Neuronal stem cell (in vitro differentiated cells): Measurements from ENCODE around the gene RMC1.

Experiments used
- DNase-seq: peaks from one replicate; pipeline ENCODE4 v3.0.0-alpha.2; 2013; ENCODE audit warnings: low spot score
- H2AFZ ChIP-seq: one replicate; pipeline ENCODE4 v1.6.1; 2013; ENCODE audit warnings: mild to moderate bottlenecking, low read length, inconsistent platforms
- H2AK5ac ChIP-seq: 2 replicates; pipeline ENCODE4 v1.6.1; 2013; ENCODE audit warnings: low read depth, mild to moderate bottlenecking, inconsistent platforms, low read length, moderate library complexity, mixed read lengths
- H2BK120ac ChIP-seq: 2 replicates; pipeline ENCODE4 v1.6.1; 2013; ENCODE audit warnings: low read depth, mild to moderate bottlenecking, inconsistent platforms, low read length, moderate library complexity, mixed read lengths
- H2BK12ac ChIP-seq: one replicate; pipeline ENCODE4 v1.6.1; 2013; ENCODE audit warnings: low read length, inconsistent platforms
- H2BK15ac ChIP-seq: 2 replicates; pipeline ENCODE4 v1.6.1; 2013; ENCODE audit warnings: mild to moderate bottlenecking, low read length, inconsistent platforms, mixed read lengths
- H2BK5ac ChIP-seq: one replicate; pipeline ENCODE4 v1.6.1; 2013; ENCODE audit warnings: inconsistent platforms, mild to moderate bottlenecking, low read length, moderate library complexity
- H3K14ac ChIP-seq: one replicate; pipeline ENCODE4 v1.6.1; 2013; ENCODE audit warnings: low read length, inconsistent platforms
- H3K18ac ChIP-seq: 2 replicates; pipeline ENCODE4 v1.6.1; 2013; ENCODE audit warnings: low read length, inconsistent platforms
- H3K23ac ChIP-seq: 2 replicates; pipeline ENCODE4 v1.6.1; 2013; ENCODE audit warnings: low read depth, mild to moderate bottlenecking, mixed read lengths, low read length, inconsistent platforms; ENCODE audit not compliant: poor library complexity
- H3K27ac ChIP-seq: replicated peaks from 3 replicates; pipeline ENCODE4 v1.5.1; 2013; ENCODE audit warnings: low read length, inconsistent platforms
- H3K27me3 ChIP-seq, 3 experiments: 2 replicates each; pipeline ENCODE4 v1.6.1; 2013; ENCODE audit warnings: low read length in 3 of 3, mild to moderate bottlenecking in 2 of 3, inconsistent platforms in 1 of 3, low read depth in 1 of 3, mixed read lengths in 1 of 3, moderate library complexity in 1 of 3; ENCODE audit not compliant: control insufficient read depth in 3 of 3, insufficient read depth in 3 of 3
- H3K36me3 ChIP-seq, 2 donors: replicated peaks in 1 of 2; 2 replicates each; pipeline ENCODE4 v1.6.1; 2013; ENCODE audit warnings: low read length in 2 of 2; ENCODE audit not compliant: control insufficient read depth in 2 of 2, insufficient read depth in 2 of 2
- H3K4ac ChIP-seq: 2 replicates; pipeline ENCODE4 v1.6.1; 2013; ENCODE audit warnings: inconsistent platforms, mild to moderate bottlenecking, low read length, moderate library complexity
- H3K4me1 ChIP-seq, 2 donors: 1 replicate in 1 of 2; 2 replicates in 1 of 2; pipeline ENCODE4 v1.6.1; 2013; ENCODE audit warnings: low read length in 2 of 2, low read depth in 1 of 2; ENCODE audit not compliant: control insufficient read depth in 2 of 2, insufficient read depth in 1 of 2
- H3K4me2 ChIP-seq: one replicate; pipeline ENCODE4 v1.6.1; 2013; ENCODE audit warnings: mild to moderate bottlenecking, low read length, inconsistent platforms; ENCODE audit not compliant: insufficient read depth, poor library complexity, severe bottlenecking
- H3K4me3 ChIP-seq, 2 donors: 2 replicates each; pipeline ENCODE4 v1.5.1; 2013; ENCODE audit warnings: low read length in 2 of 2, mild to moderate bottlenecking in 2 of 2, inconsistent platforms in 1 of 2, moderate library complexity in 1 of 2
- H3K79me1 ChIP-seq: one replicate; pipeline ENCODE4 v1.6.1; 2013; ENCODE audit warnings: low read depth, mild to moderate bottlenecking, inconsistent platforms, low read length, moderate library complexity
- H3K9ac ChIP-seq: one replicate; pipeline ENCODE4 v1.6.1; 2013; ENCODE audit warnings: mild to moderate bottlenecking, low read depth, low read length, inconsistent platforms; ENCODE audit not compliant: poor library complexity
- H3K9me3 ChIP-seq, 2 donors: replicated peaks in 1 of 2; 2 replicates each; pipeline versions ENCODE3 to v1.6.1; 2013; ENCODE audit warnings: low read length in 2 of 2, mild to moderate bottlenecking in 2 of 2, inconsistent platforms in 1 of 2, low read depth in 1 of 2, mixed read lengths in 1 of 2, moderate library complexity in 1 of 2; ENCODE audit not compliant: control insufficient read depth in 2 of 2, insufficient read depth in 1 of 2
- H4K8ac ChIP-seq: one replicate; pipeline ENCODE4 v1.6.1; 2013; ENCODE audit warnings: low read depth, mild to moderate bottlenecking, inconsistent platforms, low read length, moderate library complexity
- H4K91ac ChIP-seq: one replicate; pipeline ENCODE4 v1.6.1; 2013; ENCODE audit warnings: low read length, low read depth, mild to moderate bottlenecking, inconsistent platforms; ENCODE audit not compliant: poor library complexity
- WGBS, 2 donors: extraction: QIAGEN DNeasy Blood & Tissue Kit; methylation state at CpG; one replicate each; pipeline ENCODE4 v1.1.7; 2013; ENCODE audit warnings: missing lambda C conversion rate in 2 of 2, mixed read lengths in 1 of 2; ENCODE audit not compliant: insufficient read length in 2 of 2, insufficient replicate concordance in 1 of 2; ENCODE audit errors: extremely low coverage in 2 of 2; 5-methylcytosine and 5-hydroxymethylcytosine counted together

Gene RMC1

DNA sequence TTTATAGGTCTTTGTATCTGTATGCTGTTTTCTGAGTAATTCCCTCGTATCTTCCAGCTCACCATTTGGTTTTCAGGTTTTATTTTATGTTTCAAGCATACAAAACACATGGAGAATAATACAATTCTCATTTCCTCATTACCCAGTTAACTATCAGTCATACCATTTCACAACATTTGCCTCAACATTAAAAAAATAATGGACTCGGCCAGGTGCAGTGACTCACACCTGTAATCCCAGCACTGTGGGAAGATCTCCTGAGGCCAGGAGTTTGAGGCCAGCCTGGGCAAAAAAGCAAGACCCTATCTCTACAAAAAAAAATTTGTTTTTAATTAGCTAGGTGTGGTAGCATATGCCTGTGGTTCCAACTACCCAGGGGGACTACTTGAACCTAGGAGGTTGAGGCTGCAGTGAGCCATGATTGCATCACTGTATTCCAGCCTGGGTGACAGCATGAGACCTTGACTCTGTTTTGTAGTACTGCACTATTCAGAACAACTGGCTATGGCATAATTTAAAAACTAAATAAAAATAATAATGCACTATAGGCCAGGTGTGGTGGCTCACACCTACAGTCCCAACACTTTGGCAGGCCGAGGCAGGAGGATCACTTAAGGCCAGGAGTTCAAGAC lies 62.7 kb downstream of the RMC1 start:
- no CpG with 5 or more reads among the region's 3 CpGs for WGBS, 2 donors
- H3K27ac ChIP-seq = no peak overlapping the region

DNA sequence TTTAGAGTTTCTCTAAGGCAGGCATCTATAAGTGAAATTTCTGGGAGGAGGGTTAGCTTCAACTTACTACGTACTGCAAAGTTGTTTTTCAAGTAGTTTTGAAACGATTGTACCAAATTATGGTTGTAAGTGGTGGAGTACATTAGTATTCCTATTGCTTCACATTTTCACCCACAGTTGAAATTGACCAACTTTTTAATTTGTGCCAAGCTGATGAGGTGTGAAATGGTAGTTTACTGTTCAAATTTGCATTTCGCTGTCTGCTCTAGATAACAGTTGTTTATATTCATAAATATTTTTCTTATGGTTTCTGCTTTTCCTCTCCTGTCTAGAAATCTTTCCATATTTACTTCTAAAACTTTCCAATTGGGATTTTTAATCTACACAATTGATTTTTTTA lies 64.4 kb downstream of the RMC1 start:
- no peak for DNase-seq
- H2BK5ac ChIP-seq = no peak overlapping the region
- no peak overlapping the region for H2AK5ac ChIP-seq
- H3K18ac ChIP-seq = no peak overlapping the region
- no peak overlapping the region for H2BK120ac ChIP-seq
- no peak overlapping the region for H3K9ac ChIP-seq
- no peaks in the 10 kb centered on the region for H3K4me1 ChIP-seq
- no CpG with 5 or more reads among the region's 3 CpGs for WGBS, 2 donors
- no peak overlapping the region for H2BK15ac ChIP-seq
- no peak overlapping the region for H3K14ac ChIP-seq
- H3K23ac ChIP-seq = no peak overlapping the region
- H4K8ac ChIP-seq = no peak overlapping the region
- H2BK12ac ChIP-seq = no peak overlapping the region
- H3K9me3 ChIP-seq = no peaks in the 10 kb centered on the region
- H3K4me3 ChIP-seq = no peak overlapping the region
- no peaks in the 10 kb centered on the region for H3K79me1 ChIP-seq
- no peak overlapping the region for H3K27ac ChIP-seq
- no peak overlapping the region for H3K4me2 ChIP-seq
- no peak overlapping the region for H4K91ac ChIP-seq
- H3K36me3 ChIP-seq = peaks cover 9 to 95% of the 10 kb centered on the region in 2 donors
- no peaks in the 10 kb centered on the region for H3K27me3 ChIP-seq
- H2AFZ ChIP-seq = no peak overlapping the region
- no peak overlapping the region for H3K4ac ChIP-seq

More for the DNA sequence above, 62.7 kb downstream of the RMC1 start:
- Histone ChIP-seq H3K18ac (no peak overlapping the region), H4K91ac (no peak overlapping the region), H3K36me3 (peaks cover 15 to 92% of the 10 kb centered on the region in 2 donors), H3K4me2 (no peak overlapping the region), H3K27me3 (no peaks in the 10 kb centered on the region), H4K8ac (no peak overlapping the region), H3K4me3 (no peak overlapping the region), H3K4ac (no peak overlapping the region), H3K9ac (no peak overlapping the region), H3K23ac (no peak overlapping the region), H3K4me1 (no peaks in the 10 kb centered on the region), H2AK5ac (no peak overlapping the region), H2BK5ac (no peak overlapping the region), H3K79me1 (no peaks in the 10 kb centered on the region), H2BK120ac (no peak overlapping the region), H2AFZ (no peak overlapping the region), H3K14ac (no peak overlapping the region), H3K9me3 (no peaks in the 10 kb centered on the region), H2BK12ac (no peak overlapping the region), H2BK15ac (no peak overlapping the region)
- no peak for DNase-seq

GRCh38 chr18:23568281-23569138 lies 65.2 kb downstream of the RMC1 start:
- no peak overlapping the region for H2AFZ ChIP-seq
- no CpG with 5 or more reads among the region's 7 CpGs for WGBS, 2 donors
- no peak overlapping the region for H3K18ac ChIP-seq
- H3K4me3 ChIP-seq = no peak overlapping the region
- H3K36me3 ChIP-seq = peaks cover 11 to 92% of the 10 kb centered on the region in 2 donors
- no peak overlapping the region for H2BK15ac ChIP-seq
- H3K79me1 ChIP-seq = no peaks in the 10 kb centered on the region
- no peak overlapping the region for H3K4ac ChIP-seq
- no peak overlapping the region for H2BK12ac ChIP-seq
- H3K23ac ChIP-seq = no peak overlapping the region
- no peak overlapping the region for H3K4me2 ChIP-seq
- H3K9me3 ChIP-seq = no peaks in the 10 kb centered on the region
- H3K9ac ChIP-seq = no peak overlapping the region
- H4K91ac ChIP-seq = no peak overlapping the region
- DNase-seq = no peak
- H3K4me1 ChIP-seq = no peaks in the 10 kb centered on the region
- H2BK5ac ChIP-seq = no peak overlapping the region
- no peaks in the 10 kb centered on the region for H3K27me3 ChIP-seq
- no peak overlapping the region for H3K14ac ChIP-seq
- no peak overlapping the region for H3K27ac ChIP-seq
- H2AK5ac ChIP-seq = no peak overlapping the region
- H2BK120ac ChIP-seq = no peak overlapping the region
- no peak overlapping the region for H4K8ac ChIP-seq

GRCh38 chr18:23569299-23570063 lies 66.2 kb downstream of the RMC1 start:
- Histone ChIP-seq H3K4ac (no peak overlapping the region), H2BK5ac (no peak overlapping the region), H3K4me1 (peaks cover 3 to 4% of the 10 kb centered on the region in 2 donors), H3K18ac (no peak overlapping the region), H2AK5ac (no peak overlapping the region), H3K36me3 (peaks cover 9 to 86% of the 10 kb centered on the region in 2 donors), H2BK120ac (no peak overlapping the region), H3K27me3 (no peaks in the 10 kb centered on the region), H2BK12ac (no peak overlapping the region), H3K9ac (no peak overlapping the region), H3K9me3 (no peaks in the 10 kb centered on the region), H3K4me3 (no peak overlapping the region), H3K4me2 (no peak overlapping the region), H4K8ac (no peak overlapping the region), H4K91ac (no peak overlapping the region), H3K23ac (no peak overlapping the region), H3K27ac (no peak overlapping the region), H2BK15ac (no peak overlapping the region), H2AFZ (no peak overlapping the region), H3K14ac (no peak overlapping the region), H3K79me1 (no peaks in the 10 kb centered on the region)
- WGBS, 2 donors = no CpG with 5 or more reads among the region's 5 CpGs
- DNase-seq = no peak
